Activated naive CD4-positive, alpha-beta T cell treated with anti-CD3 and anti-CD28 coated beads, Interleukin-2, amount 50 U/mL, for 72 hours (primary cell): ENCODE results near the gene KANSL1. TPM values are rescaled to one million over a fixed set of nuclear protein-coding genes. Genes with fewer than 3 reads are reported as not detected.
"Not testable (repeated sequence)": the region's sequence is repeated elsewhere in the genome, so short reads cannot be mapped to it uniquely, and the experiment has no call there.

Source experiments
- ATAC-seq, 2 donors: fragments of 150-1000 bp; cut with Tn5 transposase; 2 replicates each; pipeline ENCODE4 v1.10.0; 2021; ENCODE audit warnings: mild to moderate bottlenecking in 2 of 2, moderate library complexity in 2 of 2
- DNase-seq, 2 donors: peaks; one replicate each; pipeline ENCODE4 v3.0.0; 2021 to 2022; ENCODE audit warnings: low spot score in 2 of 2
- H3K27ac Mint-ChIP-seq, 2 donors: one replicate each; pipeline ENCODE4 v1.8.0; 2022; ENCODE audit warnings: mild to moderate bottlenecking in 2 of 2, mixed read lengths in 2 of 2
- H3K36me3 Mint-ChIP-seq, 2 donors: one replicate each; pipeline ENCODE4 v1.8.0; 2022; ENCODE audit warnings: mixed read lengths in 2 of 2
- H3K9me3 Mint-ChIP-seq, 2 donors: one replicate each; pipeline ENCODE4 v1.8.0; 2022; ENCODE audit warnings: mixed read lengths in 2 of 2
- total RNA-seq, 2 donors: library from RNA; stranded (reverse); gene quantifications; one replicate each; pipeline ENCODE4 v1.2.3, GENCODE V29; 2022

The KANSL1 gene
- 10 to 100 TPM; 74.7 to 87.3 TPM for total RNA-seq

GRCh38 chr17:46193151-46193625 is at the start of gene KANSL1:
Gene KANSL1, minus strand, starts transcription at chr17:46193429. Its CDS starts 21,286 bp downstream, at chr17:46172143.
- peak within 1 kb of the TSS; percentile 97 to 98 for H3K27ac Mint-ChIP-seq
- ATAC-seq (peak; percentile 63 to 69), DNase-seq (peak; percentile 79 to 90)
- H3K36me3 Mint-ChIP-seq: peaks cover 19 to 34% of the 10 kb centered on the region in 2 donors
- H3K9me3 Mint-ChIP-seq: no peaks in the 10 kb centered on the region

GRCh38 chr17:46231359-46231758 is 38.1 kb upstream of the KANSL1 start:
- DNase-seq, H3K9me3 Mint-ChIP-seq, ATAC-seq, H3K36me3 Mint-ChIP-seq: not testable (repeated sequence)
- H3K27ac Mint-ChIP-seq: peak overlapping the region in 1 of 2 donors; percentile 6

DNA sequence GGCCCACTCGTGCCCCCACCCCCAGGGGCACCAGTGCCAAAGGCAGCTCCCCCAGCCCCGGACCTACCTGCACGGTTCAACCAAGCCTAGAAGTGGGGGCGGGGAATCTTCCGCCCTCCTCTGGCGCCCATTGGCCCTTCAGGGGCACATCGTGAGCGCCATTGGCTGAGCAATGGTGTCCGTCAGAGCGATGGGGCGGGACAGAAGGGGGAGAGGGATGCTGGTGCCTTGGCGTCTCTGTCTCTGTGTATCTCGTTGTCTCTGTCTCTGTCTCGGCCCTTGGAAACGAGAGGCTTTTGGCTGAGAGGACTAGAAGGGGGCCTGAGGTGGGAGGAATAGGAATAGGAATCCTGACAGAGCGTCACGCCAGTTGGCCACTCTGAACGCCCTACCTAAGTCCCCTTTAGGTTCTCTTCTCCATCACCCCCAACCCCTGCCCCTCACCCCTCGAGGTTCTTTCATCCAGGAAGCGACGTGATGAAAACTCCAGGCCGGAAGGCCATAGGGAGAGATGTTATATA is 32.1 kb upstream of the KANSL1 start:
- DNase-seq: peak; percentile 92 to 97
- H3K36me3 Mint-ChIP-seq, H3K9me3 Mint-ChIP-seq: not testable (repeated sequence)
- ATAC-seq: peak; percentile 99 to 100
- peak overlapping the region in 1 of 2 donors; percentile 80 for H3K27ac Mint-ChIP-seq

GRCh38 chr17:46224864-46225263 is 31.6 kb upstream of the KANSL1 start:
- peak overlapping the region in 1 of 2 donors; percentile 80 for H3K27ac Mint-ChIP-seq

DNA sequence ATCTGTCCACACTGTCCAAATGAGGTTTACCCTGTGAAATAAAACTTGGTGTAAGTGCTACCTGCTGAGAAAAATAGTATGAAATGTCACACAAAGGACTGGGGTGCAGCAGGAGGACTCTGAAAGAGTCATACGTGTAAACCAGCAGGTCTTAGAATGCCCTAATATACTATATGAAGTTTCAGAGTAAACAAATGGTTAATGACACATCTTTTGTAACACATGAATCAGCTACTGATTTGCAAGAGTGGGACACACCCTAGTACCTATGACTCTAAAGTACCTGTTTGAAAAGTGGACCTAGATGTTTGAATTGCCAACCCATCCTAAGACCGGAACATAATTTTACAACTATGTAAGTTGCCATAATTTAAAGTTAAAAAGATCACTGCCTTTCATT is 29.8 kb upstream of the KANSL1 start:
- not testable (repeated sequence) for DNase-seq, H3K36me3 Mint-ChIP-seq, H3K27ac Mint-ChIP-seq, H3K9me3 Mint-ChIP-seq
- ATAC-seq: peak; percentile 17 to 53

More at GRCh38 chr17:46224864-46225263, 31.6 kb upstream of the KANSL1 start:
- ATAC-seq: peak; percentile 39 to 53
- not testable (repeated sequence) for H3K9me3 Mint-ChIP-seq, H3K36me3 Mint-ChIP-seq, DNase-seq

GRCh38 chr17:46216682-46217081 is 23.5 kb upstream of the KANSL1 start:
- H3K36me3 Mint-ChIP-seq: peaks cover 0 to 12% of the 10 kb centered on the region in 2 donors
- H3K27ac Mint-ChIP-seq: peak overlapping the region in 1 of 2 donors; percentile 42
- DNase-seq (no peak), ATAC-seq (no peak)
- no peaks in the 10 kb centered on the region for H3K9me3 Mint-ChIP-seq

DNA sequence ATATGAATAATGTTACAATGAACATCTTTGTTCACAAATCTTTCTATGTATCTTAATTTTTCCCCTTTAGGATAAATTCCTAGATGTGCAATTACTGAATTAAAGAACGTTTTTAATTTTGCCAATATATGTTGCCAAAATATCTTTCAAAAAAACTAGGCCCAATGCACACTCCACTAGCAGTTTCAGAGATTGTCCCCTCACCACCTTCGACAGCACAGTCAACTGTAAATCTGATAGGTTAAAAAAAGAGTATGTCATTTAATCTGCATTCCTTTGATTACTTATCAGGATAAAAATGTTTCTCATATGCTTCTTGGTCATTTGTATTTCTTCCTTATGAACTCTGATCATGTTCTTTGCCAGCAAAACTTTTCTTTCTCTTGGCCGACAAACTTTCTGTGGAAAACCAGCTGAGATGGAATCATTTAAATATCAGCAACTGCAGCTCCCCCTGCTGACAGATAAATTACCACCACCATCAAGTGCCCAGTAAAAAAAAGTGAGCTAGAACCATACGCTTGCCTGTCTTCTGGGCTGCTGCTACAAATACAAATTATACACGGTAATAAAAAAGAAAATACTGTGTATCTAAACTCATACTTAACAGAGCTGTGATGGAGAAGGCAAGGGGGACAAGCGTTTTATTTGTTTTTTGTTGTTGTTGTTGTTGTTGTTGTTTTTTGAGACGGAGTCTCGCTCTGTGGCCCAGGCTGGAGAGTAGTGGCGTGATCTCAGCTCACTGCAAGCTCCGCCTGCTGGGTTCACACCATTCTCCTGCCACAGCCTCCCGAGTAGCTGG is 19.6 kb upstream of the KANSL1 start:
- no peaks in the 10 kb centered on the region for H3K9me3 Mint-ChIP-seq
- peaks cover 0 to 12% of the 10 kb centered on the region in 2 donors for H3K36me3 Mint-ChIP-seq
- no peak overlapping the region for H3K27ac Mint-ChIP-seq
- peak in 1 of 2 donors; percentile 43 for DNase-seq
- peak; percentile 63 to 73 for ATAC-seq

- ATAC-seq (no peak), DNase-seq (no peak)
- Mint-ChIP-seq H3K9me3 (no peaks in the 10 kb centered on the region), H3K27ac (no peak overlapping the region), H3K36me3 (peaks cover 0 to 15% of the 10 kb centered on the region in 2 donors)
These were observed 15.8 kb upstream of the KANSL1 start for GRCh38 chr17:46208997-46209396.

- ATAC-seq: no peak
- Mint-ChIP-seq H3K27ac (no peak overlapping the region), H3K36me3 (peaks cover 0 to 15% of the 10 kb centered on the region in 2 donors), H3K9me3 (no peaks in the 10 kb centered on the region)
- DNase-seq: no peak
These were observed 12.7 kb upstream of the KANSL1 start for GRCh38 chr17:46205975-46206374.

DNA sequence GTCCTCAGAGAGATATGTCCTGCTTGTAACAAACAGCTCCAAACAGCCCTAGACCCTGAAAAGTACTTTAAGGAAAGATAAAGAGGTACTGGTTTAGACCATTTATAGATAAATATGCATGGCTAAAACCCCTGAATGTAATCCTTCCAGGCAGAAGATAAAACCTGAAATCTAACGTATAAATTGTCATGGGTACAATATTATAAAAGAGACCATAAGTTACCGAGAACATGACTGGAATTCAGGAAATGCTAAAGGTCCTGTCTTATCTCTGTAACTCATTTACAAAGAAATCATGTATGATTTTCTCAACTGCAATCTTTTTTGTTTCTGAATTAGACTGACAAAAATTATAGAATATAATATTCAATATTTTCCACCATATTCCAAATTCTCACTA is 9.2 kb upstream of the KANSL1 start:
- Mint-ChIP-seq H3K9me3 (no peaks in the 10 kb centered on the region), H3K27ac (no peak overlapping the region), H3K36me3 (peaks cover 0 to 14% of the 10 kb centered on the region in 2 donors)
- DNase-seq (no peak), ATAC-seq (no peak)

DNA sequence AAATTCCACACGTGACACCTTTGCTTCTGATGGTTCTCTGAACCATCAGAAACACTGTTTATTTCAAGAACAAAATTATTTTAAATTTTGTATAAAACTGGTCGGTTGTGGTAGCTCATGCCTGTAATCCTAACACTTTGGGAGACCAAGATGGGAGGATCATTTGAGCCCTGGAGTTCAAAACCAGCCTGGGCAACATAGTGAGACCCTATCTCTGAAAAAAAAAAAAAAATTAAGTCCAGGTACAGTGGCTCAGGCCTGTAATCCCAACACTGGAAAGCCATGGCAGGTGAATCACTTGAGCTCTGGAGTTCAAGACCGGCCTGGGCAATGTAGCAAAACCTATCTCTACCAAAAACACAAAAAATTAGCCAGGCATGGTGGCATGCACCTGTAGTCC is 8.3 kb upstream of the KANSL1 start:
- DNase-seq: no peak
- no peak overlapping the region for H3K27ac Mint-ChIP-seq
- peaks cover 0 to 20% of the 10 kb centered on the region in 2 donors for H3K36me3 Mint-ChIP-seq

DNA sequence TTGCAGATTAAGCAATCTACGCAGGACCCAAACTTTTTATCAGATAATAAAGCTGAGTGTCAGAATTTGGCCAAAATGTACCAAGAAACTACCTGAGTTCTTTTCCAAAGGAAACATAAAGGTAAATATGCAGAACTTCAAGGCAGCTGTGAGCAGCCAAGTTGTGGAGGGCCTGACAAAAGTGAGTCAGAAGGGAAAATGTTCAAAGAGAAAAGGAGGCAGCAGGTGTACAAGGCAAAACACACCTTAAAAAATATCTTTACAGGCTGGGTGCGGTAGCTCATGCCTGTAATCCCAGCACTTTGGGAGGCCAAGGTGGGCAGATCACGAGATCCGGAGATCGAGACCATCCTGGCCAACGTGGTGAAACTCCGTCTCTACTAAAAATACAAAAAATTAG is 7.0 kb upstream of the KANSL1 start:
- Mint-ChIP-seq H3K9me3 (no peaks in the 10 kb centered on the region), H3K36me3 (peaks cover 0 to 11% of the 10 kb centered on the region in 2 donors), H3K27ac (no peak overlapping the region)
- no peak for ATAC-seq
- no peak for DNase-seq

More for the DNA sequence above, 8.3 kb upstream of the KANSL1 start:
- no peak for ATAC-seq
- no peaks in the 10 kb centered on the region for H3K9me3 Mint-ChIP-seq

GRCh38 chr17:46199379-46199778 is 6.2 kb upstream of the KANSL1 start:
- Mint-ChIP-seq H3K36me3 (peaks cover 0 to 11% of the 10 kb centered on the region in 2 donors), H3K9me3 (no peaks in the 10 kb centered on the region), H3K27ac (no peak overlapping the region)
- DNase-seq: no peak
- no peak for ATAC-seq

- Mint-ChIP-seq H3K9me3 (no peaks in the 10 kb centered on the region), H3K27ac (no peak overlapping the region), H3K36me3 (peaks cover 0 to 11% of the 10 kb centered on the region in 2 donors)
- ATAC-seq (no peak), DNase-seq (no peak)
These were observed 5.0 kb upstream of the KANSL1 start for GRCh38 chr17:46198233-46198632.

DNA sequence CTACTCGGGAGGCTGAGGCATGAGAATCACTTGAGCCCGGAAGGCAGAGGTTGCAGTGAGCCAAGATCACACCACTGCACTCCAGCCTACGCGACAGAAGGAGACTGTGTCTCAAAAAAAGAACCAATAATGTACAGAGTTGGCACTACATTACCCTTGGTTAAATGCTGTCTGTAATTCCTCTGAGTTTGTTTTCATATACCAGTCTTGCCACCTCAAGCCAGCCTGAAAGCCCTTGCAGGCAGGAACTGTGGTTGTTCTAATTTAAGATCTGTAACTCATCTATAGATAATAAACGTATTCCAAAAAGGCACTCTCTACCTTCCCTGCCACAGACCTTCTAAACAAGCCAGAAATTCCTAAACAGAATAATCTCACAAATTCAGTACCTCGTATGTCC is 4.3 kb upstream of the KANSL1 start:
- ATAC-seq (no peak), DNase-seq (no peak)
- H3K27ac Mint-ChIP-seq: peak overlapping the region in 1 of 2 donors; percentile 50
- H3K36me3 Mint-ChIP-seq: peaks cover under 1 to 11% of the 10 kb centered on the region in 2 donors
- no peaks in the 10 kb centered on the region for H3K9me3 Mint-ChIP-seq

- ATAC-seq (no peak), DNase-seq (no peak)
- Mint-ChIP-seq H3K27ac (peak overlapping the region in 1 of 2 donors; percentile 19), H3K36me3 (peaks cover 14 to 25% of the 10 kb centered on the region in 2 donors), H3K9me3 (no peaks in the 10 kb centered on the region)
These were observed 2.9 kb upstream of the KANSL1 start for GRCh38 chr17:46195939-46196716.
